Diencephalon (tissue), 1 donor: ENCODE results near the gene PANX1. TPM values are rescaled to one million over a fixed set of nuclear protein-coding genes. Genes with fewer than 3 reads are reported as not detected.

Experiments used
- total RNA-seq: library from RNA; depleted of rRNA; stranded (reverse); fragments of >200 nt; gene quantifications from one replicate; pipeline ENCODE4 v1.2.3, GENCODE V29; 2014

The PANX1 gene, protein sequence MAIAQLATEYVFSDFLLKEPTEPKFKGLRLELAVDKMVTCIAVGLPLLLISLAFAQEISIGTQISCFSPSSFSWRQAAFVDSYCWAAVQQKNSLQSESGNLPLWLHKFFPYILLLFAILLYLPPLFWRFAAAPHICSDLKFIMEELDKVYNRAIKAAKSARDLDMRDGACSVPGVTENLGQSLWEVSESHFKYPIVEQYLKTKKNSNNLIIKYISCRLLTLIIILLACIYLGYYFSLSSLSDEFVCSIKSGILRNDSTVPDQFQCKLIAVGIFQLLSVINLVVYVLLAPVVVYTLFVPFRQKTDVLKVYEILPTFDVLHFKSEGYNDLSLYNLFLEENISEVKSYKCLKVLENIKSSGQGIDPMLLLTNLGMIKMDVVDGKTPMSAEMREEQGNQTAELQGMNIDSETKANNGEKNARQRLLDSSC
- total RNA-seq, result 141 TPM

DNA sequence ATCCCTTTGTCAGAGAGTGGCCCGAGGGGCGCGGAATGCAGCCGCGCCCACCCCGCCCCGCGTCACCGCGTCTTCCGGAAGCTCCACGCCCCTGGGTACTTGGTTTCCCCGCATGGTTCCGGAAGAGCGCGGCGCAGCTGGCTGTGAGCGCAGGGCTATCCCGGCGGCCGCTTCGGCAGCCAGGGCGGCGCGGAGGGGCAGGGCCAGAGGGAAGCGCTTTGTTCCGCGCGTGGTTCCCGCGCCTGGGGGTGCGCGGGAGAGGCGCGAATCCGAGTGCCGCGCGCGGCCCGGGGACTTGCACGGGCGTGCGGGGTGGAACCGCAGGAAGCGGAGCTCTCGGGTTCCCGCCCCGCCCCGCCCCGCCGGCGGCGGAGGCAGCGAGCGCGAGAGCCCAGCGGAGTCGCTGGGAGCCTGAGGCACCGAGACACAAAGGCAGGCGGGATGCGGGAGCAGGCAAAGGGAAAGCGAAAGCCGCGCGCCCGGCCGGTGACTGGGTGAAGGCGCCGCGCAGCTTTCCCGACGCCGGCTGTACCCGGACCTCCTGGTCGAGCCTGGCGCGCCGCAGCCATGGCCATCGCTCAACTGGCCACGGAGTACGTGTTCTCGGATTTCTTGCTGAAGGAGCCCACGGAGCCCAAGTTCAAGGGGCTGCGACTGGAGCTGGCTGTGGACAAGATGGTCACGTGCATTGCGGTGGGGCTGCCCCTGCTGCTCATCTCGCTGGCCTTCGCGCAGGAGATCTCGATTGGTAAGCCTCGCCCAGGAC is at the start of gene PANX1:
Gene PANX1, plus strand, starts transcription at position 96 of the 766 bp plus-strand sequence. Its CDS starts 472 bp downstream, at position 568.

Other genes starting within 250 kb of the PANX1 start
- gene HEPHL1, start 107.5 kb upstream of the PANX1 start, total RNA-seq, result not detected
- gene IZUMO1R, start 175.7 kb downstream of the PANX1 start, total RNA-seq, result not detected